Effector memory CD4-positive, alpha-beta T cell (primary cell): ENCODE data around the gene COL5A1.

Source experiments
- DNase-seq, 3 donors: peaks; one replicate each; pipeline ENCODE4 v3.0.0-alpha.2; 2020
- H3K27ac ChIP-seq: 2 replicates; pipeline ENCODE4 v1.7.0; 2013; ENCODE audit warnings: mild to moderate bottlenecking, low read length, moderate library complexity; ENCODE audit not compliant: insufficient read depth, poor library complexity, severe bottlenecking
- H3K27me3 ChIP-seq: replicated peaks from 2 replicates; pipeline ENCODE4 v1.7.0; 2013; ENCODE audit warnings: mild to moderate bottlenecking, low read length; ENCODE audit not compliant: insufficient read depth, control insufficient read depth, poor library complexity, severe bottlenecking
- H3K36me3 ChIP-seq: 2 replicates; pipeline ENCODE4 v1.7.0; 2013; ENCODE audit warnings: mild to moderate bottlenecking, low read length, moderate library complexity; ENCODE audit not compliant: control insufficient read depth, insufficient read depth
- H3K4me1 ChIP-seq: 2 replicates; pipeline ENCODE4 v1.7.0; 2013; ENCODE audit warnings: low read length, mild to moderate bottlenecking; ENCODE audit not compliant: control insufficient read depth, insufficient read depth, poor library complexity, severe bottlenecking
- H3K4me3 ChIP-seq: 2 replicates; pipeline ENCODE4 v1.7.0; 2013; ENCODE audit warnings: low read length, low read depth, mild to moderate bottlenecking; ENCODE audit not compliant: insufficient read depth, poor library complexity, severe bottlenecking
- H3K9me3 ChIP-seq: 2 replicates; pipeline ENCODE4 v1.7.0; 2013; ENCODE audit warnings: mild to moderate bottlenecking, low read length, moderate library complexity; ENCODE audit not compliant: control insufficient read depth

Gene COL5A1

DNA sequence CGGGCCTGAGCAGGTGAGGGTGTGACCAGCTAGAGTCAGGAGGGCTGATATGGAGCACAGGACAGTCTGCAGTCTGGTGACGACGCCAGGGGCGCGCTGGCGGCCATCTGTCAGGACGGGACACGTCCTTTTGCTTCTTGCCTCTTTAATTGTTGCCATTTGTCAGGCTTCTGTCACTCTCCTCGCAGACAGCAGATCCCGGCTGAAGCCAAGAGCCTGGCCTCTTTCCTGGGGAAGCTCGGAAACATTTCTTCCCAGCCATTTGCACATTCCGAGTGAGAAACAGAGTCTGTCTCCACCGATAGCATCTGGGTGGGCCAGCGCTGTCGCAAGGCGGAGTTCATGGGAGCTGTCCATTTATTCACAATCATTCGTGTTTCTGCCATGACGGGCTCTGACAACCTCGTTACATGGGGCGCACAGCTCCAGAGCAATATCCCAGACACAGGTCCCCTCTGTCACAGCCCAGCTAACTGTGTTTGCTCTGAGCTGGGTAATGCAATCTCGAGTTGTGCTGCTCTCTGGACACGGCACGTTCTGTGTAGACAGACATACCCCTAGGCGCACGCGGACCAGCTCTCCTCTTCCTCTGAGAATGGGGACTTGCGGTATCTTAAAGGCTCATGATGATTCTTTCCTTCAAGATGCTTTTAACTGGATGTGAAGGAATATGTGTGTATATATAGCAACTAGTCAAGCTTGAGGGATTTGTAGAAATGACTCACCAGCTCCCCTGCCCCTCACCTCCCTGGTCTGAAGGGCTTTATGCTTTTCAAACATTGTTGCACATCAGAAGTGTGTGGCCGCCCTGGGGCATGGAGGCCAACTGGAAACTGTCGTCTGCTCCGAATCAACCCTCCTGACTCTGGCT lies 133.7 kb downstream of the COL5A1 start:
- Histone ChIP-seq H3K27me3 (no peaks in the 10 kb centered on the region), H3K36me3 (no peaks in the 10 kb centered on the region), H3K27ac (no peak overlapping the region), H3K9me3 (no peaks in the 10 kb centered on the region), H3K4me3 (no peak overlapping the region), H3K4me1 (no peaks in the 10 kb centered on the region)
- DNase-seq = no peak

DNA sequence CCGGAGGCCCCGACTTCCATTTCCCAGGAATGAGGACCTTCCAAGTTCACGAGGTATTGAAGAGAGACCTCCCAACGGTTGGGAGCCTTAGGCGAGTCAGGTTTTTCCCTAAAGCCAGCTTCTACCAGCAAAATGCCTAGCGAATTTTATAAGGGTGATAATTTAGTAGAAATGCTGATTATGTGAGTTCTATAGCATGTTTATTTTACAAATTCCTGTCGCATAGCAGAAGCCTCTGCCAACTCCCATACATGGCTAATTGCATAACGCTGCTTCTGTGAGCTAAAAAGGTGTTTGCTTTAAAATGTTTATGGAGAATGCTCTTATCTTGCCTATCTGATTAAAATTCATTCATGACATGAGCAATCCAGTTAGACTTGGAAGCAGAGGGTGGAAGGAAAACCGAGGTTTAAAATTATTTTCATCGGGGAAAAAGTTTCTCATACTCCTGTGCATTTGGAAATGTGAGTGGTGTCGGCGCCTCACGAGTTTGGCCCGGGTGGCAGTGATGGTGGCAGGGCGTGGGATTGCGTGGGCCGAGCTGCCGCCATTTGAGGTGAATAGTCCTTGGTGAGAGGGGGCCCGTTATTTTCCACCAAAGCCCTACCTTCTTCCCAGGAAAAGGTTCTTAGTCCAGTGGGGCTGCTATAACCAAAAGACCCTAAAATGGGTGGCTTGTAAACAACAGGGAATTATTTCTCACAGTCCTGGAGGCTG lies 134.6 kb downstream of the COL5A1 start:
- Histone ChIP-seq H3K4me3 (no peak overlapping the region), H3K27me3 (no peaks in the 10 kb centered on the region), H3K36me3 (no peaks in the 10 kb centered on the region), H3K9me3 (no peaks in the 10 kb centered on the region), H3K4me1 (no peaks in the 10 kb centered on the region), H3K27ac (no peak overlapping the region)
- DNase-seq = no peak

DNA sequence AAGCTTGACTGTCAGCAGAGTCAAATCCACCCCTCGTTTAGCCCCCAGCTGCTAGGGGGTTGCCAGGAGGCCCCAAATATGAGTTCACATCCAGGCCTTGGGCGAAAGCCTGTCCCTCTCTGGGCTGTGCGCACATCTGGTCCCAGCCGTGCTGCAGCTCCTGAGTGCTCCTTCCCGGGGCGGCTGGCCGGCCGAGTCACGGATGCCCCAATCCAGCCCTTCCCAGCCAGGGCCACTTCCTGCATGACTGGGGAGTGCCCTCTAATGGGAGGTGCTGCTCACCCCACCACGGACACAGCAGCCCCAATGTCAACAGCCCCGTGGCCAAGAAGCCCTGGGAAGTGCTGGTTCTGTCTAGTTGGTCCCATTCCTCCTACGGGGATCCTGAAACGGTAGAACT lies 135.6 kb downstream of the COL5A1 start:
- Histone ChIP-seq H3K27me3 (no peaks in the 10 kb centered on the region), H3K9me3 (no peaks in the 10 kb centered on the region), H3K27ac (no peak overlapping the region), H3K4me1 (no peaks in the 10 kb centered on the region), H3K36me3 (no peaks in the 10 kb centered on the region), H3K4me3 (no peak overlapping the region)
- no peak for DNase-seq

DNA sequence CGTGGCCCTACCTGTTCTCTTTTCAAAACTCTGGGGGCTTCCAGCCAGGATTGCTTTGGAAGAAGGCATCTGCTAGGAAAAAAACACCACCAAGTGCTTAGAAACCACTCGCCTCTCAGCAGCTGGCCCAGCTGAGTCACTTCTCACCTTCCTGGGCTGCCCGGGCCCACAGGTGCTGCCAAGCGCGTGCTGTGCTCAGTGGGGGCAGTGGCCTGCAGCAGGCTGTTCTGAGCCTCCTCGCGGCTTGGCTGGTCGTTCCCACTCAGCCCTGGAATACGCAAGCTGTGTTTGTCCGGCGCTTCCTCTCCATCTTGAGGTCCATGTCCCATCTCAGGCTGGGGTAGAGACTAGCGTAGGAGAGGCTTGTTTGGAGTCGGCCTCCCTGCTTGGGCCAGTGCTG lies 136.6 kb downstream of the COL5A1 start:
- DNase-seq = no peak
- H3K4me1 ChIP-seq = no peaks in the 10 kb centered on the region
- H3K27ac ChIP-seq = no peak overlapping the region
- no peaks in the 10 kb centered on the region for H3K36me3 ChIP-seq
- no peak overlapping the region for H3K4me3 ChIP-seq
- H3K27me3 ChIP-seq = no peaks in the 10 kb centered on the region
- no peaks in the 10 kb centered on the region for H3K9me3 ChIP-seq

DNA sequence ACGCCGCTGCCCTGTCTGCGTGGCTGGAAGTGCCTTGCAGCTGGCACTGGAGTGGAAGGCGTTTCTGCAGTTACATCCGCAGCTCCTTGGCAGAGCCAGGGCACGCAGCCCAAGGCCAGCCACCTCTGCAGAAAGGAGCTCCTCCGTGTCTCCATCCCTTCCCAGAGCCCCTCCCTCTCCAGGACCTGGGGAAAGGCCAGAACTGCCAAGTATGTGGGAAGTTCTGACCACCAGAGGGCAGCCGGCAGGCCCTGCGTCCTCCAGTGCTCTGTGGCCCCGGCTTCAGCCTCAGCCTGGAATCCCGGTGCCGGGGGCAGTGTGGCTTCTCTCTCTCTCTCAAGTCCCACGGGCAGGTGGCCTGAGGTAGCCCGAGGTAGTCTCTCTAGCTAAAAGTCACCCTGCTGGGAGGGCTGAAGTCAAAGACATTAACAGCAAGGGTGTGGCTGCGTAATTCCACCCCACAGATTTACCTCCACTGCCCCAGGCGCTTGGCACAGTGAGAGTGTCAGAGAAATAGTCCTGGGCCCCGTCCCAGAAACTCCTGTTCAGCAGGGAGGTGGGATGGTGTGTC lies 137.3 kb downstream of the COL5A1 start:
- no peaks in the 10 kb centered on the region for H3K27me3 ChIP-seq
- H3K4me1 ChIP-seq = no peaks in the 10 kb centered on the region
- DNase-seq = no peak

DNA sequence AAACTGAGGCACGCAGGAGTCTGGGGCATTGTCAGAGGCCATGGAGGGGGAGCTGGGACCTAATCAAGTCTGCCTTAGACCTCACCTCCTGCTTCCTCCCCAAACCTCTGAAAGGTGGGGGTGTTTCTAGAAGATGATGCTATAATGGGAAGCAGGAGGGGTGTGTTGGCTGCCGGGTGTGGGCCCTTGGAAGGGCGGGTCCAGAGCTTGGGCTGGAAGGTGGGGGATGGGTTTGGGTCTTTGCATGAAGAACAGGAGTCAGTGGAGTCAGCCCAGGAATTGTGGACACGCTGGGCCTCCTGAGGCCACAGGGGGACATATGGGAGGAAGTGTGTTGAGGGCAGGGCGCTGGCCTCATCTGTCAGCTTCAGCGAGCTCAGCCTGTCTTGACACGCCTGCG lies 138.0 kb downstream of the COL5A1 start:
- H3K4me1 ChIP-seq = no peaks in the 10 kb centered on the region
- no peaks in the 10 kb centered on the region for H3K9me3 ChIP-seq
- no peaks in the 10 kb centered on the region for H3K36me3 ChIP-seq
- no peak overlapping the region for H3K4me3 ChIP-seq
- DNase-seq = no peak
- H3K27me3 ChIP-seq = no peaks in the 10 kb centered on the region
- no peak overlapping the region for H3K27ac ChIP-seq

More for the DNA sequence above, 137.3 kb downstream of the COL5A1 start:
- H3K36me3 ChIP-seq = no peaks in the 10 kb centered on the region
- H3K4me3 ChIP-seq = no peak overlapping the region
- no peak overlapping the region for H3K27ac ChIP-seq
- no peaks in the 10 kb centered on the region for H3K9me3 ChIP-seq

DNA sequence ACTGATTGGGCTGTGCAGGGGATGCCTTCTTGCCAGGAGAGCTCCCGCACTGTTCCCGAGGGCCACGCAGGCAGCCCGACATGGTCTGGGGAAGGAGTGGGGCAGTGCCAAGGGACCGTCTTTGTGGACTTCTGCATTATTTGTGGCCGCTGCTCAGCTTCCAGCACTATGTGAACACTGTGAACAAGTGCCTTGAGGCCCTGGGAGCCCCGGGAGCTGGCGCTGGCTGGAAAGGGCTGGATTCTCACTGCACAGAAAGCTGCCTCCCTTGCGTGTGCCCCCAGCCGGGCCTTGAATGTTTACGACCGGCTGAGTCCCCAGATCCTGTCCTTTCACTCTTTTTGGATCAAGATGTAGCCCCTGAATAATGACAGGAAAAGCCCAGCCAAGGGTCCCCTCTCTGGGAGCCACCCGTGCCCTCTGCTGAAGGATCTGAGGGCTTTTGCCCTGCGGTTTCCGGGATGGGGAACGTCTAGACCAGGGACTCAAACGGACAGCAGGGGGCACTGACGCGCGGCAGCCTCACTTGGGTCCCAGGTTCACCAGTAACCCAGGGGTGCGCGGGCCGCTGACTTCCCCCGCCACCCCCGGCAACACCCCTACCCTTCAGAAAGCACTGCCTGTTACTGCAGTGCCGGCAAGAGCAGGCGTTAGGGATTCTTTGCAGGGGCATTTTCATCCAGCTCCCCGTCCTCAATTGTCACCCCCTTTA lies 140.1 kb downstream of the COL5A1 start:
- no peaks in the 10 kb centered on the region for H3K36me3 ChIP-seq
- no peaks in the 10 kb centered on the region for H3K4me1 ChIP-seq
- no peak for DNase-seq
- H3K27me3 ChIP-seq = no peaks in the 10 kb centered on the region
- no peak overlapping the region for H3K4me3 ChIP-seq
- no peak overlapping the region for H3K27ac ChIP-seq
- no peaks in the 10 kb centered on the region for H3K9me3 ChIP-seq

DNA sequence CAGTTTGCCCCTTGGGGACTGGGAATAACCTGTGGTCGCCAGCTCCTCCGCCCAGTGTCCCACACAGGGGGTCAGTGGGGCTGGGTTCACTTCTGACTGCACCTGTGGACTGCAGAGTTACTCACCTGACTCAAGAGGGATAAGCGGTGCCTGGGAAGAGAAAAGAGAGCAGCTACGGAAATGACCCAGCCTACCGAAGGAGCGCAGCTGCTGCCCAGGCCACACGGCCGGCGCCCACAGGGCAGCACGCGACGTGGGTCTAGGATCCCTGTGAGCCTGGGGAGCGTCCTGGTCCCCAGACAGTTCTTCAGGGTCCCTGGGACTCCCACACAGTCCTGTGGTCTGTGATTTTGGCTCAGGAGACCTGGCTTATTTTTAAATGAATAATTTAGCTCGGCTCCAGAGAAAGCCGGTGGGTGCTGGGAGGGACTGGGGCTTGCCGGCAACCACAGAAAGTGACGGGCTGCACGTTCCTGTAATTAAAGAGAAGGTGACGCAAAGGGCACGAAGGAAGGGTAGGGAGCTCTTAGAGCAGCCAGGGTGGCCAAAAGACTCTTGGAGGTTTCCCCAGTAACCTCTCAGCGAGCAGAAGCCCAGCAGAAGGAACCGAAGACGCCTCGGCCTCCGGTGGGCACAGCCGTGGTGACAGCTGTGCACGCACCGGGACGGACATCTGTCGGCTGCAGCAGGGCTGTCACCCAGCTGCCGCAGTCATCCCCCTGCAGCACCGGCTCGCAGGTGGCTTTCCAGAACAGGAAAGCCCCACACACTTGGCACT lies 141.5 kb downstream of the COL5A1 start:
- no peak overlapping the region for H3K4me3 ChIP-seq
- no peaks in the 10 kb centered on the region for H3K9me3 ChIP-seq
- no peaks in the 10 kb centered on the region for H3K4me1 ChIP-seq
- no peaks in the 10 kb centered on the region for H3K27me3 ChIP-seq
- DNase-seq = no peak
- no peaks in the 10 kb centered on the region for H3K36me3 ChIP-seq
- no peak overlapping the region for H3K27ac ChIP-seq

DNA sequence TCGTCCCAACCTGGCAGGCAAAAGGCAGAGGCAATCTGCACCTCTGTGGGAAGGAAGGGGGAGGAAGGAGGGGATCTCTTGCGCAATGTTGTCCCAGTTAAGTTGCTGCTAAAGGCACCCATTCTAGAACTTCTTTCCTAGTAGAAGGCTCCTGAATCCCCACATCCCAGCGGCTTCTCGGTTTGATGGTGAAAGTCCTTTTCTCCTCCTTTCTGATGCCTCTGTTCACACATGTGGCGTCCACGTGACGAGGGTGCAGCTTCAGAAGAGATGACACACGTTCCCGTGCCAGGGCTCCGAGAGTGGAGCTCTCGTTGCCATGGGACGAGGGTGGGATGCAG lies 142.1 kb downstream of the COL5A1 start:
- H3K27ac ChIP-seq = no peak overlapping the region
- H3K4me1 ChIP-seq = no peaks in the 10 kb centered on the region
- no peaks in the 10 kb centered on the region for H3K9me3 ChIP-seq
- no peaks in the 10 kb centered on the region for H3K27me3 ChIP-seq
- no peak overlapping the region for H3K4me3 ChIP-seq
- DNase-seq = no peak
- no peaks in the 10 kb centered on the region for H3K36me3 ChIP-seq
